AG04449 (cell line): Measurements from ENCODE around the gene TEX261.

ENCODE experiments used
- CTCF ChIA-PET: fragments of 350-600 bp; formaldehyde crosslinking; extraction: SDS; loops from one replicate; lab custom pipeline; 2021; ENCODE audit warnings: antibody characterized with exemption; lab: Yijun Ruan, JAX
- POLR2A ChIA-PET: fragments of 400-600, 350-600 bp; formaldehyde crosslinking; extraction: SDS; loops from one replicate; lab custom pipeline; 2020; ENCODE audit warnings: antibody characterized with exemption, inconsistent platforms; lab: Yijun Ruan, JAX
- DNase-seq: peaks from one replicate; pipeline ENCODE4 v3.0.0-alpha.2; 2010; ENCODE audit warnings: low read depth, low spot score
- H3K4me3 ChIP-seq: 2 replicates; pipeline ENCODE4 v1.5.1; 2011; ENCODE audit warnings: low read depth, mild to moderate bottlenecking, control low read depth, low read length
- TF ChIP-seq, protein P1 (sequence below): IDR thresholded peaks from one replicate; pipeline ENCODE4 v1.5.1; 2011; ENCODE audit warnings: mild to moderate bottlenecking, moderate library complexity, low read length, control low read depth, inconsistent platforms; ENCODE audit not compliant: insufficient read depth; ENCODE audit errors: missing control alignments

The TEX261 gene

DNA sequence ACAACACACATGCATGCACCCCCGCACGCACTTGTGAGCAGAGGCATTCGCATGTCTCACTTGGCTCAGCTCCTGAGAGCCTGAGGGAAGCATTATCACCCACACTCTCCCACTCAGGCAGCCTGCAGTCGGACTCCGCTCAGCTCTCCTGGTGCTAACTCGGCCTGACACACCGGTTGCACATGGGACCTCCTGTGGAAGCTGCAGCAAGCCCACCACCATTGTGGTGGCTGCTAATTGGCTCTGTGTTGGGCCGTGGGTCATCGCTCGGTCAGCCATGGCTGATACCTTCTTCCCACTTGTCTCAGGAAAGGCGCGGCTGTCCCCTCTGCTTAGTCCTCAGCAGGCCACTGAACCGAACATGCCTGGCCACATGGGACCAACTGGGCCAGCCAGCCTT, 13.7 kb upstream of the TEX261 start:
- CTCF ChIA-PET: interaction anchor here (1.2 kb wide), 1 partner anchor 8 kb away, joined by 4 read pairs; no protein-coding TSS in a partner anchor
- TF ChIP-seq, protein P1, sequence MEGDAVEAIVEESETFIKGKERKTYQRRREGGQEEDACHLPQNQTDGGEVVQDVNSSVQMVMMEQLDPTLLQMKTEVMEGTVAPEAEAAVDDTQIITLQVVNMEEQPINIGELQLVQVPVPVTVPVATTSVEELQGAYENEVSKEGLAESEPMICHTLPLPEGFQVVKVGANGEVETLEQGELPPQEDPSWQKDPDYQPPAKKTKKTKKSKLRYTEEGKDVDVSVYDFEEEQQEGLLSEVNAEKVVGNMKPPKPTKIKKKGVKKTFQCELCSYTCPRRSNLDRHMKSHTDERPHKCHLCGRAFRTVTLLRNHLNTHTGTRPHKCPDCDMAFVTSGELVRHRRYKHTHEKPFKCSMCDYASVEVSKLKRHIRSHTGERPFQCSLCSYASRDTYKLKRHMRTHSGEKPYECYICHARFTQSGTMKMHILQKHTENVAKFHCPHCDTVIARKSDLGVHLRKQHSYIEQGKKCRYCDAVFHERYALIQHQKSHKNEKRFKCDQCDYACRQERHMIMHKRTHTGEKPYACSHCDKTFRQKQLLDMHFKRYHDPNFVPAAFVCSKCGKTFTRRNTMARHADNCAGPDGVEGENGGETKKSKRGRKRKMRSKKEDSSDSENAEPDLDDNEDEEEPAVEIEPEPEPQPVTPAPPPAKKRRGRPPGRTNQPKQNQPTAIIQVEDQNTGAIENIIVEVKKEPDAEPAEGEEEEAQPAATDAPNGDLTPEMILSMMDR: no peak

DNA sequence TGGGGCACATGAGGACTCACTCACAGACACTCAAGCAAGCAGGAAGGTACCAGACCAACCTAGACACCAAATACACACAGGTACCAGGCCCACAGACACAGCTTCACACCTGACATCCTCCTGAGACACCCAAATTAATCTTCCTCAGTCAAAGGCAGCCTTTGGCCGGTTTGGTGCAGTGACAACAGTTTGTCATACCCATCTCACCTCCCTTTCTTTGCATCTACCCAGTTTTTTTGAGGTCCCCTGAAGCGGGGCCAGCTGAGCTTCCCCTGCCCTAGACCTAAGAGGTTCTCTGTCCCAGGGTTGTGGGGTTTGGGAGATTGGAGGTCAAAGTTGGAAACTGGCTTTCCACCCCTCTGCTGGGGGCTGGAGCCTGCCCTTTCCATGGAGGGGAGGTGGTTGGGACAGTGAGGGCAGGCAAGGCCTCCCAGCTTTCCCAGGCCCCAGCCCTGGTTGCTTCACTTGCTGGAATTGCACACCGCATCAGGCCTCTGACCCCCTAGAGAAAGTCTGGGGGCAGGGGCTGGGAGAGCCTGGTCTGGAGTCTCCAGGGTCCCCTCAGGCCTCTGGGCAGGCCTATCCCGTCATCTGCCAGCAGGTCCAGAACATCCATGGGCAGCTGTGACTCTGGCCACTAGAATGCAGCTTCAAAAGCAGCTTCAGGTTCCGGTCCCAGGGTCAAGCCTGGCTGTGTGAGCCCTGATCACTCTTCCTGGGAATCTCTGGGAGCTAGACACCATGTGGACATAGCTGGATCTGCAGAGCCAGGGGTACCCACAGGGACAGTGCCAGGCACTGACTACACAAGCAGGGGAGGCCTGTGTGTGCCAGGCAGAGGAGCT, 12.5 kb upstream of the TEX261 start:
- CTCF ChIA-PET: interaction anchor here (0.8 to 1.9 kb wide), 5 partner anchors 11 to 137 kb away, joined by 3 to 10 read pairs (median 3); partner anchors contain the start of gene TEX261
- DNase-seq: no peak
- POLR2A ChIA-PET: no interaction called here
- TF ChIP-seq, protein P1: no peak
- no peak overlapping the region for H3K4me3 ChIP-seq

More for the DNA sequence above, 13.7 kb upstream of the TEX261 start:
- no peak for DNase-seq
- POLR2A ChIA-PET: no interaction called here
- H3K4me3 ChIP-seq: no peak overlapping the region

DNA sequence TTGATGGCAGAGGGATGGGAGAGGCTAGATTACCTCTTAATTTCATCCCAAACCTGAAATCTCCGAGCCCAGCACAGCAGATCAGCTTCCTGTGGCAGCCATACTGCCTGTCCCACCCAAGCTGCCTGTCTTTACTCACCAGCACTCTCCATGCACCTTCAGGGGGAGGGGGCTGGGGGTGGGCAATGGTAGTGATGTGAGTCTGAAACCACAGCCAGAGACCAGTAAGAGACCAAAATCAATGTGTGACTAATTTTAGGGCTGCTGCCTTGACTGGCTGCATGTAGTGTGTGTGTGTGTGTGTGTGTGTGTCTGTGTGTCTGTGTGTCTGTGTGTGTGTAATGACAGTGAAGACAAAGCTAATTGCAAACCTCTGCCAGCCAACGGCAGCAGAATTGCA, 11.7 kb upstream of the TEX261 start:
- POLR2A ChIA-PET: no interaction called here
- DNase-seq: no peak
- TF ChIP-seq, protein P1: no peak
- CTCF ChIA-PET: interaction anchor here (0.9 to 1.9 kb wide), 2 partner anchors 10 to 42 kb away, joined by 3 to 10 read pairs; no protein-coding TSS in a partner anchor
- no peak overlapping the region for H3K4me3 ChIP-seq

DNA sequence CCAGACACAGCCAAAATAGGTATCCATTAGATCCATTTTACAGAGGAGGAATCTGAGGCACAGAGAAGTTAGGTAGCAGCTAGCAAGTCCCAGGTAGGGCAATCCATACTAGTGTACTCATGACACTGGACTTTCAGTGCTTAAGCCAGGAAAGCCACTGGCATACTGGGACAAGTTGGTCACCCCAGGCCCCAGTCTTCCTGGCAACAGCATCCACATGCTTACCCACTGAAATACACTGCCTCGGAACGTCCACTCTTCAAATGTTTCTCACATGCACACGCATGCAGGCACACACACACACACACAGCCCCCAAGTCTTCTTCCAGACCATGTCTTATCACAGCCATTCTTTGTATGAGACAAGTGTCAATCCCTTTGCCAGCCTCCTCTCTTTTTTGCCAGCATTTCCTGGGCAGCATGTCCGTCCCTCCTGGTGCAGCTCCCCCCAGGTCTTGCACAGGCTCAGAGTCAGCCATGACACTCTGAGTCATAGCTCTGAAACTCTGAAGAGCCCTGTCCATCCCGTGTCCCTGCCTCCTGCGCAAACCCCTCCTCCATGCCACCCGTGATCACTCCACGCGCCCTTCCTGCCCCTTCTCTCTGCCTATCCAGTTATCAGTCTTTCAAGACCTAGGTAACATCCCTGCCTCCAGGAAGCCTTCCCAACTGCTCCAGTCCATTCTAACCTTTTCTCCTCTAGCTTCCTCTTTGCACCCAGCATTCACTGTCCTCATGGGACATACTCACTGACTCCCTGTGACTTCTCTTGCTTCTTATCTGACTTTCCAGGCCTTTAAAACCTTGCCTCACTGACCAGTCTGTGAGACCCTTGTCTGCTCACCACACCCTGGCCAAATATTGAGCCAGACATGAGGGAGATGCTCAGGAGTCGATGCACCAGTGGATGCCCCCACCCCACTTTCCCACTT, 10.9 kb upstream of the TEX261 start:
- ChIA-PET POLR2A (no interaction called here), CTCF (interaction anchor here (0.8 to 1.9 kb wide), 3 partner anchors 9 to 701 kb away, joined by 3 to 10 read pairs (median 4); no protein-coding TSS in a partner anchor)
- TF ChIP-seq, protein P1: no peak
- DNase-seq: no peak
- no peak overlapping the region for H3K4me3 ChIP-seq

DNA sequence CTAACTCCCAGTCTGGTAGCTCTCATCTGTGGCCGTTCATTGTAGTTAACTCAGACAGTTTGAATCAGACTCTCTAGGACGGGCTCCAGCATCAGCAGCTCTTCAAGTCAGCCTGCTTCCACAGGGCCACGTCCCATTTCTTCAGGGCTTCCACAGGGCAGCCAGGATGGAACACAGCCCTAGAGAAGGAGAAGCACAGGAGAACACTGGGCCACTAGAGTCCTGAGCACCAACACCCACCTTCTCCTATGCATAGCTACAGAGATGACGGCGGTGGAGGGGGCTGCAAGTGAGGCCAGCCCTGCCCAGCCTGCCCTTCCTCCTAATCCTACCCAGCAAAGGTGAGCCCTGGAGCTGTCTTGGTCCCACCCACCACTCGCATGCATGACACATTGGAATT, 10.2 kb upstream of the TEX261 start:
- ChIA-PET CTCF (interaction anchor here (0.8 to 0.9 kb wide), 2 partner anchors 55 to 701 kb away, joined by 3 to 4 read pairs; no protein-coding TSS in a partner anchor), POLR2A (no interaction called here)
- no peak overlapping the region for H3K4me3 ChIP-seq
- DNase-seq: no peak
- TF ChIP-seq, protein P1: no peak
